K562 treated with DMSO at 1 percent for 48 hours (cell line): ENCODE measurements around the gene ATXN7L2. TPM values are rescaled to one million over a fixed set of nuclear protein-coding genes. Genes with fewer than 3 reads are reported as not detected.

Experiments used
- total RNA-seq: library from RNA; unstranded; fragments of 300-600 nt; gene quantifications from 2 replicates; pipeline ENCODE4 v1.2.3, GENCODE V29; 2022; ENCODE audit warnings: low replicate concordance; ENCODE audit errors: extremely low read depth

ATXN7L2 gene, protein sequence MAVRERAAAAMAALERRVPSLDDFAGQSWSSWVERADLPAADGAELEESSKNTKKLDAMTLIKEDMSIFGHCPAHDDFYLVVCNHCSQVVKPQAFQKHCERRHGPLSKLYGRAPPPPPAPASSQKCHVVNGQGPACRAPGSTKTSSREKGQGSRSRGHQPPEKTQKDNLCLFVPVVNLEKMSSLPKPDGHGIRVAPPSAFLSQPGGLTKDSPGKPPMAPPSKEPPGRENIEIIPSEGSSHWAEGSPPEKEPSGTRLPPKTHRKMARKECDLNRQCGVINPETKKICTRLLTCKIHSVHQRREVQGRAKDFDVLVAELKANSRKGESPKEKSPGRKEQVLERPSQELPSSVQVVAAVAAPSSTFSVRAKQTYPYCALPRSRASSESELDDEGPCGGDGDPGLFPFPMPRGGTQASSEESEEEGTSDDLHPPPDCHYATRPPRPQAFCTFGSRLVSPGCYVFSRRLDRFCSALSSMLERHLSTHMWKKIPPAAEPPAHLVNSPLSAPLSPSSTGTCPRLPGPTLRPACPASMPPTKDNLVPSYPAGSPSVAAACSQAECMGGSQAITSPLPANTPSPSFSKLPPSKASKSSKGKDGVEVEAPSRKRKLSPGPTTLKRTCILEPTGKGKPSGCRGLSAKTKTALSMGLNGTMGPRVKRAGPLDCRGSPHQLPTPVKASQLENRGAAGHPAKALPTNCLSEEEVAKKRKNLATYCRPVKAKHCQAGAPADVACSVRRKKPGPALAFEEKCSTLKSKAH
- not detected in 2 replicates for total RNA-seq

GRCh38 chr1:109483672-109484518 is at the start of gene ATXN7L2:
Gene ATXN7L2, plus strand, starts transcription at chr1:109483905. Its CDS starts 49 bp downstream, at chr1:109483954.

GRCh38 chr1:109466452-109467300 is 17.0 kb upstream of the ATXN7L2 start, which contains the start of gene SYPL2:
Gene SYPL2, plus strand, starts transcription at chr1:109466546. Its CDS starts 298 bp downstream, at chr1:109466844.

GRCh38 chr1:109493805-109494539 is 10.3 kb downstream of the ATXN7L2 start, which contains the start of gene CYB561D1:
Gene CYB561D1, plus strand, starts transcription at chr1:109494094. Its CDS starts 46 bp downstream, at chr1:109494140.

DNA sequence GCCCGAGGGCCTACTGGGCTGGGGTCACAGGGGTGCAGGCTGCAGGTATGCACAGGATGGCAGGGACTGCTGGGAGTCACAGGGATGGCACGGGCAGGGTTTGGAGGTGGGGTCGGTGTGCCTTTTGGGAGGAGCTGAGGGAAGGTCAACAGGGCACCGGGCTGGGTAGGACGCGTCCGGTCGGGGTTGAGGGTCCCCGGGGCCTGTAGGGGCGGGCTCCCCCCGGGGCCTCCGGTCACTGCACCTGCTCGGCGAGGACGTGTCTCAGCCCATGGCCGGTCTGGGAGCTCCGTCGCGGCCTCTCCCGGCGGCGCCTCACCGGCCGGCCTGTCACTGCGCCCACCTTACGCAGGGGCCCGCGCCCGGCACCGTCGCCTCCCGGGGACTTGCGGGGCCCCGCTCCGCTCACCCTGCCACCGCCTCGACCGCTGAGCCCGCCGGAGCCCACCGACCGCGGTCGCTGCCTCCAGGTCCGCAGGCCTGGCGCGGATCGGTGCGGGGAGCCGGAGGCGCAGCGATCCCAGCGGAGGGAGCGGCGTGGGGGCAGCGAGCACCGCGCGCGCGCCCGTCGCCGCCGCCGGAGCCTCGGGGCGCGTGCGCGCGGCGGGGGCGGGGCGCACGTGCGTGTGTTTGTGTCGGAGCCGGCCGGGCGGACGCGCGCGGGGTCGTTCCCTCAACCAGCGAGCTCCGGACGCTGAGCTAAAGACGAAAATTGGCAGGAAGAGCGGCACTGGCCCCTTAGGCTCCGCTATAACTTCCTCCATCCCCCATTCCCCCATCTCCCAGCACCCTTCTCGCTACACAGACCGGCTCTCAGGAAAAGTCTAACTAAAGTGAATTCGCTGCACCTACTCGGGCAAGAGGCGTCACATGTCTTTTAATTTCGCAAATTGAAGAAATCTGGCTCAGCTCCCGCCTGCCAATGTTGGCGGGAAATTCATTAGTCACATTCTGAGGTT is 25.8 kb downstream of the ATXN7L2 start, which contains the start of gene AMIGO1:
Gene AMIGO1, minus strand, starts transcription at position 552 of the 959 bp plus-strand sequence. CDS start 815 bp downstream, outside the sequence.

GRCh38 chr1:109539676-109540075 is 56.0 kb downstream of the ATXN7L2 start, which contains the start of gene GPR61:
Gene GPR61, plus strand, starts transcription at chr1:109539872. Its CDS starts 3,151 bp downstream, at chr1:109543023.

Other genes starting within 250 kb of the ATXN7L2 start
- not detected in 2 replicates for gene CELSR2, start 234.4 kb upstream of the ATXN7L2 start, total RNA-seq
- gene PSRC1, start 200.8 kb upstream of the ATXN7L2 start, total RNA-seq = not detected in 2 replicates
- gene MYBPHL, start 176.9 kb upstream of the ATXN7L2 start, total RNA-seq = not detected in 2 replicates
- not detected in 2 replicates for gene SORT1, start 86.0 kb upstream of the ATXN7L2 start, total RNA-seq
- not detected in 2 replicates for gene PSMA5, start 57.5 kb upstream of the ATXN7L2 start, total RNA-seq
- gene SYPL2, start 17.4 kb upstream of the ATXN7L2 start, total RNA-seq = not detected in 2 replicates
- gene CYB561D1, start 10.2 kb downstream of the ATXN7L2 start, total RNA-seq = not detected in 2 replicates
- gene AMIGO1, start 25.8 kb downstream of the ATXN7L2 start, total RNA-seq = not detected in 2 replicates
- not detected in 2 replicates for gene GPR61, start 56.0 kb downstream of the ATXN7L2 start, total RNA-seq
- not detected in 2 replicates for gene GNAI3, start 64.7 kb downstream of the ATXN7L2 start, total RNA-seq
- not detected in 2 replicates for gene GNAT2, start 135.7 kb downstream of the ATXN7L2 start, total RNA-seq
- gene AMPD2, start 135.9 kb downstream of the ATXN7L2 start, total RNA-seq = 959 TPM in 1 of 2 replicates, not detected in the other
- gene GSTM4, start 172.2 kb downstream of the ATXN7L2 start, total RNA-seq = not detected in 2 replicates
- gene GSTM2, start 184.2 kb downstream of the ATXN7L2 start, total RNA-seq = not detected in 2 replicates
- not detected in 2 replicates for gene GSTM1, start 203.9 kb downstream of the ATXN7L2 start, total RNA-seq
- gene GSTM5, start 228.3 kb downstream of the ATXN7L2 start, total RNA-seq = not detected in 2 replicates